HG02798 (cell line): Measurements from ENCODE around the gene MICAL3.
"Not testable (repeated sequence)": the region's sequence is repeated elsewhere in the genome, so short reads cannot be mapped to it uniquely, and the experiment has no call there.

ENCODE experiments used
- ATAC-seq: cut with Tn5 transposase; IDR thresholded peaks from one replicate; pipeline ENCODE4 v1.9.1; 2021; ENCODE audit warnings: mild to moderate bottlenecking; ENCODE audit not compliant: unreplicated experiment, poor library complexity

MICAL3 gene

DNA sequence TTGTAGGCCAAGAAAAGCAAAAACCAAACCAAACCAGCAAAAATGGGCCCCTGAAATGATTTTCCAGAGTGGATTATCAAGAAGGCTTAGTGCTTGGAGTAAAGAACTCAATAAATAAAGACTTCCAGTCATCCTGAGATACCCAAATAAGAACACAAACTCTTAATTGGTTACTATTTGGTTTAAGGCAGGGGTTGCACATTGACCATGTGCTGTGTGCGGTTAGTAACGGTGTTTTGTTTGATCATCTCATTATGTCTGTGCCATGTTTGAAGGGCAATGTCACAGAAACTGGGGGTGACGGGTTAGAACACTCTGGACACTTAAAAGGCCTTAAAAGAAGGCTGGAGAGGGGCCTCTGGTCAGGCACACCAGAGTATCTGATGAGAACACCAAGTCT lies 9.7 kb upstream of the MICAL3 start:
- no peak for ATAC-seq

DNA sequence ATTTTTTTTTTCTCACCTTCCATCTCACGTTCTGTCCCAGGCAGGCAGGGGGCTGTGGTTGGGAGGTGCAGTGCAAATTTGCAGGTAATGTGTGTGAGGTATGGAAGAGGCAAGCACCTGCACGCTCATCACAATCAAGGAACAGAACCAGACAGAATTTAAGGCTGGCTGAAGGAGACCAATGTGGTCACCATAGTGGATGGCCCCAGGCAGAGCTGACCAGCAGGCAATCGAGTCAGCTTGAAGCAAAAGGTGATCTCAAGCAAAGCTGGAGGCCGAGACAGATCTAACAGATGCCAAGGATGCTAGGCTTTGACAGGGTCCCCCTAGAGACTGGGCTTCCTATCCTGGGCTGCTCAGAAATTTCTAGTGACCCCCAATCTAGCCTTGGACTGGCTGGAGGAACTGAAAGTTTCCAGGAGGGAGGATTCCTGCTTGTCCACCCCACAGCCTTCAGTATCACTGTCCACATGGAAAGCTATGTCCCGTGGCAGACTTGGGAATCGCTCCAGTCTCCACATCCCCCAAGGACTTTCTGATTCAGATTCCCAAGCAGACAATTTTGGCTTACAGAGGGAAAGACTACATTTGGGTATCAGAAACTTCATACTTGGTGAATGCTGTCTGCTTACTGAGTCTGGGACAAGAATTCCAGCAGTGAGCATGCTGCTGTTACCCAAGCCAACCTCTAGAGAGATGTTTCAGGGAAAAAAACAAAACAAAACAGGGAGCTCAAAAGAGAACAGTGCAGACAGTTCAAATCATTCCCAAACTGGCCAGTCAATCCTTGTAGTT lies 9.0 kb upstream of the MICAL3 start:
- ATAC-seq: no peak

DNA sequence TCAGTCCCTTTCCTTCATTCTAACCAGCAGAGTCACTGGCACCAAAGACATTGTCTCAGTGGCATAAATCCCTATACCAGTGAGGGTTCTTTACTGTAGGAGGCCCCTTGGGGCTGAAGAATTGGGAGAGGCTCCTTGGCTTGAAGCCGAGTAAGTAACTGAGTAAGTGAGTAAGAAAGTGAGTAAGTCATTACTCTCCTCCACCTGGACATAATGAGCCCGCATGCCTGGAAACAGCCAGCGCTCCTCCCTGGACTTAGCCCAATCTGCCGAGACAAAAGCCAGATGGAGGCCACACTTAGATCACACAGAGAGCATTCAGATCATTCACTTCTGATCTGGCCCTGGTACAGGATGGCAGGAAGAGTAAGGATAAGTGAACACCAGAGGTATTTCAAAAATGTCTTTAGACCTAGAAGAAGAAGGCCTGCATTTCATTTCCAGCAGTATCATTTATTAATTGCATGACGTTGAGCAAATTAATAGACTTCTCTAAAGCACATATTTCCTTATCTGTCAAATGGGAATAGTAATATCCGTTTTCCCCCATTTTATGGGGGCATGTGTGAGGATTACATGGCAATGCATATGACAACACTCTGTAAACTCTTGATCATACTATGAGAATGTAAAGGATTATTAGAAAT lies 8.2 kb upstream of the MICAL3 start:
- ATAC-seq: no peak

DNA sequence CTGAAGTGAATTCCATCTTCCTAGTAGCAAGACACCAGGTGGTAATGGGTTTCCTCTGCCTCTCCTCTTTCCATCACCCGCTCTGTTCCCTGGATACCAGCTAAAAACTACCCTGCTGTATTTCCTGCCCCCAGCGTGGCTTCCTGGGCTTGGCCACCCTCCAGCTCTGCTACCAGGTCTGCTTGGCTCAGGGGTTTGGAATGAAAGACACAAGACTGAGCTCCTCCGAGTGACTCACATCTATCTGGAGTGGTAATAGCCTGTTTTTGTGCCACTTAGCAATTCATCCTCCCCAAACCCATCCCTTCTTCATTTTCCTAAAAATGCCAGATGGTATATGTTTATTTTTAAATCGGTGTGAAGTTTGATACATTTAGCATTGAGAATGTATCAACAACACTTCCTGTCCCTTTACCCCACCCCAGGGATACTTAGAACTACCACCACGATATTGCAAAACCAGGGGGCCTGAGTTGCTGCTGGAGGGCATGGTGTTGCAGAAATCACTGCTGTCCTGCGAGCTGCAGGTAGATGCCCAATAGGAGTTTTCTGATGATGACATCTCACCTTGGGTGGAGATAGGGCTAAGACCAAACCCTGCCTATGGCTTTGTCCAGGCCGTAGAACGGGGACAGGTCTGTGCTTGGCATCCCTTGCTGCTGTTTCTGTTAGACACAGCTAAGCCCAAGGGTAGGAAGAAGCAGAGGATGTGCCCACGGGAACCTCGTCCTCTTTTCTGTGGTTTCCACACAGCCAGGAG lies 7.5 kb upstream of the MICAL3 start:
- ATAC-seq: no peak

DNA sequence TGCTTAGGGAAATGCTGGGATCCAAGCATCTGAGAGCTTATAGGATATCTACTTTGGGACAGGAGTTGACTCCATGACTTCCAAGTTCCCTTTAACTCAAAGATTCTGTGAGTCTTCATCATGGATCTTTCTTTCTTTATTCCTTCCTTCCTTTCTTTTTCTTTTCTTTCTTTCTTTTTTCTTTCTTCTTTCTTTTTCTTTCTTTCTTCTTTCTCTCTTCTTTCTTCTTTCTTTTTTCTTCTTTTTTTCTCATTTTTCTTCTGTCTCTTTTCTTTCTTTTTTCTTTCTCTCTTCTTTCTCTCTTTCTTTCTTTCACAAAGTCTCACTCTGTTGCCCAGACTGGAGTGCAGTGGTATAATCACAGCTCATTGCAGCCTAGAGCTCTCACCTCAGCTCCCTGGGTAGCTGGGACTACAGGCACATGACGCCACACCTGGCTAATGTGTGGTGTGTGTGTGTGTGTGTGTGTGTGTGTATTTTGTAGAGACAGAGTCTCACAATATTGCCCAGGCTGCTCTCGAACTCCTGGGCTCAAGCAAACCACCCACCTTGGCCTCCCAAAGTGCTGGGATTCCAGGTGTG lies 5.4 kb upstream of the MICAL3 start:
- ATAC-seq: no peak

DNA sequence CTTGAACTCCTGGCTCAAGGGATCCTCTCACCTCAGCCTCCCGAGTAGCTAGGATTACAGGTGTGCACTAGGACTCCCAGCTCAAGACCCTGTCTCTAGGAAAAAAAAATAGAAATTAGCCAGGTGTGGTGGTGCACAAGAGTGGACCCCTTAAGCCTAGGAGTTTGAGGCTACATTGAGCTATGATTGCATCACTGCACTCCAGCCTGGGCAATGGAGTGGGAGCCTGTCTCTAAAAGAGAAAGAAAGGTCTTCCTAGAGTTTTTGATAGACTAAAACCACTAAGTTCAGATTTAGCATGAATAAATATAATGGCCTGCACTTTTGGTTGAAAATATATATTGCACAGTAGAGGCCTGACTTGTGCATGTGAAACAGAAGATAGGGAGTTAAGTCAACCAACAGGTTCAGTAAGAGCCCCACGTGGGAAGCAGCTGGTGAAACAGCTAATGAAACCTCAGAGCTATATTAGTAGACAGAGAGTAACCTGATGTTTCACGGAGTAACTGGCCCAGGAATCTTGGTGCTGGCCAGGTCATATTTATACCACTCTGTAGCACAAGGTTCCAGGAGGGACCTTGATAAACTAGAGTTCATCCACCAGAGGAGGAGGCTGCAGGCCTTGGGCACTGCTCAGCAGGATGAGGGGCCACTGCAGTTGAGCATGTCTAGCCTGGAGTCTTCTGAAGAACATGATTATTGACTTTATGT lies 4.6 kb upstream of the MICAL3 start:
- no peak for ATAC-seq

DNA sequence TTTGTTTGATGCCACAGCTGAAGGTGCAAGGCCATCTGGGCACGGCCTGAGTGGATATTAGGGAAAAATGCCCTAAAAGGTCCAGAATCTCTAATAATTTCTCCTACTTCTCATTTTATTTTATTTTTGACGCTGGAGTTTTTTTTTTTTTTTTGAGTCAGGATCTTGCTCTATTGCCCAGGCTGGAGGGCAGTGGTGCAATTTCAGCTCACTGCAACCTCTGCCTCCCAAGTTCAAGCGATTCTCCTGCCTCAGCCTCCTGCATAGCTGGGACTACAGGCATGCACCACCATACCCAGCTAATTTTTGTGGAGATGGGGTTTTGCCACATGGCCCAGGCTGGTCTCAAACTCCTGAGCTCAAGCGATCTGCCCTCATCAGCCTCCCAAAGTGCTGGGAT lies 1.5 kb upstream of the MICAL3 start:
- not testable (repeated sequence) for ATAC-seq

DNA sequence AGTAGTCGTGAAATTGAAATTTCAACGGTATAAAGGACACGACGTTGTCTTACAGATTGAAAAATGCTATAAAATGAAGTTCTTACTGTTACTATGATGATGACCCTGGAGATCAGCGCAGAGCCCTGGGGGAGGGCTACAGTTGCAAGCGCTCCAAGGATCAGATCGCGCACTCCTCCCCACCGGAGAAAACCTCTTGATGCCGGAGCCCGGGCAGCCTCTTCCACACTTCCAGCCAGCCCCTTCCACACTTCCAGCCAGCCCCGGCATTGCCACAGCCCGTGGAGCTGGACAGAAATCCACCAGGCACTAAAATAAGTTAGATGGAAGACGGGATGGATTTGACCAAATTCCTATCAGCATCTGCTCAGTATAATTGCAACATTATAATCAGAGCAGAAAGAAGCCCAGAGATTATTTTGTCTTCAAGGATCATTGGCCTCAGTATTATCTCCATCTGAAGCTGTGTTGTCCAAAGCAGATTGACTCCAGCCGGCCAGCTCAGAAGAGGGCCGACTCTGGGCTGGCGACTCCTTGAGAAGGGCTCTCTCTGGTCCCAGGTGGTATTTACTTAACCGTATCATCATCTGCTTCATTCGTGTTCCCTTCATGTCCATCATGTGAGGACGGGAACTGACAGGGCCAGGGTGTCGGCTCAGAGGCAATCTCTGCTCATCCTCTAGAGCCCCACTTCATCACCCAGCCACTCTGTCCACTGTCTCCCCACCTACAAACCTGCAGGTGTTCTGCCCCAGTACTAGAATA lies 777 bp upstream of the MICAL3 start:
- ATAC-seq: no peak

DNA sequence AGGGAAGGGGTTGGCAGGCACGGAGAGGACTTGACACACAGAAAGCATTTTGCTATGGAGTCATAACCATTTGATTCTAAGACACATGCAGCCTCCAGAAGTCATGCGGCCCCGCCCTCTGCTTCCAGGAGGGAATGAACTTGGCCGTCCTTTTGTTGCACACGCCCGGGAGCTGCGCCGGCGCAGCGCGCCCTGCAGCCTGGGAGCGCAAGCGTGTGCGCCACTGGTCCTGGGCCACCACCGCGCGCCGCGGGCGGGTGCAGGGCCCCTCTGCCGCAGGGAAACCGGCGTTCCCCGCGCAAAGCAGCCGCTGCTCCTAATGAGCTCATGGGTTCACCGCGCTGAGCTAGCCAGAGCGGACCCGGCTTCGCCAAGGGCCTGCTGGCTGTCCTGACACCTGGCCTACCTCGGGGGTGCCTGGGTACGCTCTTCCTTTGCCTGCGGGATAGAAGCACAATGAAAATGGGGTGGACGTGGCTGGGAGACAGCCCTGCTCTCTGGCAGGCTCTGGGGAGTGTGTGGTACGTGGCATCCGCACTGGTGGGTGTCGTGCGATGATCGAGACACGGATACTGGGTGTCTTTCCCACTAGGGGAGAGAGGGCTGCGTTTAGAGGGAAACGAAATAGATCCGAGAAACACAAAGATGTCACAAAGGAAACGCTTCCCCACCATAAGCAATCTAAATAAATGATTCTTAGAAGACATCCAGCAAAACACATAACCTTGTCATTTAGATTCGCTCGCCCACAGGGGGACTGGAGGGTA lies 669 bp downstream of the MICAL3 start:
- ATAC-seq: no peak

DNA sequence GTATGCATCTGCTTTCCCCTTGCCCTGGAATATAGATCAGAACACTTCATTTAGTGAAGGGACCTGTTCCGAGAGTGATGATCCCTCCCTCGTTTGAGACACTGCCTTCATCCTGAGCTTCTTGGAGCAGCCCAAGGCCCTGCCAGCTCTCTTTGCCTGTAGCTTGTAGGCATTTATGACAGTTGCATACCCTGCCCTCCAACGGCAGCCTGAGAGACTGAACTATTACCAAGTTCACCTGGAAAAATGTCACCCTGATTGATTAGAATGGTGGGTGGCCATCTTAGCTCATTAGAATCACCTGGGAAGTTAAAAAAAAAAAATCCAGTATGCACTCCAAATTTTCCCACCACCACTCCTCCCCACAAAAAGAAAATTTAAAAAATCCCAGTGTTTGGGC lies 1.5 kb downstream of the MICAL3 start:
- ATAC-seq: no peak

DNA sequence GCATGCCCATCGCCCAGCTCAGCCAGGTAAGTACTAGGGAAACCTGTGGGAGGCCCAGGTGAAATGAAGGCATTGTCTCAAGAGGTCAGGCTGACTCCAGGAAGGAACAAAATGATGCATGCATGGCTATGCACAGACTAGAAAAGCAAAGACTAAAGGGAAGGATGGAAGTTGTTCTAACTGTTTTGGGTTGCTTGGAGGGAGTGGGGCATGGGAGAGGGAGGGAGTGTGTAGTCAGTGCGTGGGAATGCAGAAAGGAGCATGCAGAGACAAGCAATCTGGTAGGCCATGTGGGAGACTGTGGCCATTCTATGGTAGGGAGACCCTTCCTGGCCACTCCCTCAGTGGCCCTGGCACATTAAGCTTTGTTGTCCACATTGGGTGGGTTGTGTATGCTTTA lies 2.9 kb downstream of the MICAL3 start:
- ATAC-seq: no peak

DNA sequence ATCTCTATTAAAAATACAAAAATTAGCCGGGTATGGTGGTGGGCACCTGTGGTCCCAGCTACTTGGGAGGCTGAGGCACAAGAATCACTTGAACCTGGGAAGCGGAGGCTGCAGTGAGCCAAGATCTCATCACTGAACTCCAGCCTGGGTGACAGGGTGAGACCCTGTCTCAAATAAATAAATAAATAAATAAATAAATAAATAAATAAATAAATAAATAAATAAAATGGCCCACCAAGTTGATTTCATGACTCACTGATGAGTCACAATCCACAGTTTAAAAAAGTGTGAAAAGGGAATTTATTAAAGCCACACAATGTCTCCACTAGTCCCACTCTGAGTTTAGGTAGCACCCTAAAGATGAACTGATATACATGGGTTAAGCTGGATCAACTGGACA lies 3.6 kb downstream of the MICAL3 start:
- ATAC-seq: not testable (repeated sequence)

DNA sequence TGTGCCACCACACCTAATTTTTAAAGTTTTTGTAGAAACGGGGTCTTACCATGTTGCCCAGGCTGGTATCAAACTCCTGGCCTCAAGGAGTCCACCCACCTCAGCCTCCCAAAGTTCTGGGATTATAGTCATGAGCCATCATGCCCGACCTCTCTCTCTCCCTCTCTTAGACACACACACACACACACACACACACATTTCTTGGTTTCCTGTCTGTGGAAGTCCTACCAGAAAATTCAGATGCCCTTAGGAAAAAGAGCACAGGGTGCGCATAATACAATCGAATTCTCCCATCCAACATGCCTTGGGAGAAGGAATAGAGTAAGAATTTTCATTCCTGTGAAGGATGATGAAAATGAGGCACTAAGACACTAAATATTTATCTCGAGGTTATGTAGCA lies 10.4 kb downstream of the MICAL3 start:
- no peak for ATAC-seq

DNA sequence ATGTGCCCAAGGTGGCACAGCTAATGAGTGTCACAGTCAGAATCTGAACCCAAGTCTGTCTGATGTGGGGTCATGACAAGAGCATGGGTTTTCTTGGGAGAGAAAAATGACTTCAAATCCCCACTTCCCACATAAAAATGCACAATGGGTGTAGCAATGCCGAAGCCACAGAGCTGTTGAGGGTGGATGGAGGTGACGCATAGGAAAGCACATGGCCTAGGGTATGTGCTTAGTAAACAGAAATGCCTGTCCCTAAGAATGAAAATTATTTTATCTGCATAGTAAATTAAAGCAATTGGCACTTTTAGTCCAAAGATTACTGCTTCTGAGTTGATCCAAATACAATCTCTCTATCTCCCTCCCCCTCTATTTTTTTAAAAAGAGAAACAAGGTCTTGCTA lies 10.9 kb downstream of the MICAL3 start:
- no peak for ATAC-seq

DNA sequence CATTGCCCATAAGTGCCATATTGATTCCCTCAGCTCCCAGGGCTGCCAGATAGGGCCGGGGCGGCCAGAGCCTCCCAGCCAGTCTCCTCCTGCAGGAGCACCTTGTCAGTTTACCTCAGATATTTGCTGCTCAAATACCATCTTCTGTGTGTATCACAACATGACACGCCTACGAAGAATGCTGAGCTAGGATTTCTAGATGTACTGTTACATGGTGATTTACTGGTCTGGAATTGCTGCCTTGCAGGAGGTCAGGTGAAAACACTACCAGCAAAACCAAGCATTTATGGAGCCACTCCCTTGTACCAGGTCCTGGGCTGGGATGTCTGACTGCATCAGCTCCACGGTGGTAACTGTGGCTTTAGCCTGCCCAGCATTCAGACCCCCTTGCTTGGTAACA lies 11.8 kb downstream of the MICAL3 start:
- no peak for ATAC-seq

DNA sequence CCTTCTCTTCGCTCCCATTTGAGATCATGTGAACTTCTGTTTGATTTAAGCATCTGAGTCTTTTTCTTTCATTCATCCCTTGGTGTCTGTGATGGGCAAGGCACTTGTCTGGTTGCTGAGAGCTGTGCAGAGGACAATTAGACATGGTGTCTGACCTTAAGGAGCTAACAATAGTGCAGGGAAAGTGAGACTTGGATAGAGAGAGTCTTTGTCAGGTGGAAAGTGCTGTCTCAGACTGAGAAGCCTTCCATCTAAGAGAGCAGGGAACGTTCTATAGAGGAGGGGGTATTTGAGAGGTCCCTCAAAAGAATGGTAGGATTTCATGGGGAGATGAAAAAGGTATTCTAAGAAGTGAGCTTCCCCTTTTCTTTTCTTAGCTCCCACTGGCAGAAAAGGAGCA lies 14.1 kb downstream of the MICAL3 start:
- ATAC-seq: no peak

DNA sequence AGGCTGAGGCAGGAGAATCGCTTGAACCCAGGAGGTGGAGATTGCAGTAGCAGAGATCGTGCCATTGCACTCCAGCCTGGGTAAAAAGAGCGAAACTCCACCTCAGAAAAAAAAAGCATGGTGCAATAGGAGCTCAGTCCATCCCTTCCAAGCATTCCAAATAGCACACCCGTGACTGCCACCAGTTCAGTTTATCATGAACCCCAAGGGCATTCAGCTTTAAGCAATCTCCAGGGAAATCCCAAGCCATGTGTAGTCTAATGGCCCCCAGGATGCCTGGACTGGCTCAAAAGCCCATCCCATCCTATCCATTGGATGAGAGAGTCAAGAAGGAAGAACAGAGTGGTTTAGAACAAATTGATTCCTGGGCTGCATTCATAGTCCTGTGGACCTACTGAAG lies 16.2 kb downstream of the MICAL3 start:
- ATAC-seq: no peak

DNA sequence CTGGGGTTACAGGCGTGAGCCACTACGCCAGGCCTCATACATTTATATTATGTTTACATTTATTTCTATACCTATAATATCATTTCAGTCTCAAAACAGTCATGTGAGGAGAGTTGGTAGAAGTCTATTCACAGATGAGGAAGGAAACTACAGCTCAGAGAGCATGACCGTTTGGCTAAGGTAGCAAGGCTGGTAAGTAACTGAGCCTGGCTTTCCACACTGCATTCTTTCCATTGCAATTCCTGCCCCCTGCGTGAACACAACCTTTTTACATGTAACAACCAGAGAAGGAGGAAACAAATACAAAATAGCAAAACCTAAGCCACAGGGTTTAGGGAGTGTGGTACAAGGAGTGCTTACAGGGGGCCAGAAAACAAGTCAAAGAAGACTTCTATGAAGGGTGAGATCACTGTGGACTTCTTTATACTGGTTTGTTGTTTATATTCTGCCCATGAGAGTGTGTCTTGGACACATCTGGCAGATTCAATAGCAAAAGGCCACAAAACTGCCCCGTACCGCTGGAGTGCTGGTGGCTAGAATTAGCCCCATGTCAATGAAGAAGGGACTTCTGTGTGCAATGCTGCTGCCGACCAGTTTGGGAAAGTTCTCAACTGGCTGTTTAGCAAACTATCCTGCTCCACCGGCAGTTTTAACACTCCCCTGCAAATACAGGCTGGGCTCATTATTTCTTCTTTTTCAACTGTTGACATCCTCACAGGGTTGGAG lies 19.0 kb downstream of the MICAL3 start:
- no peak for ATAC-seq
